Endodermal cell (in vitro differentiated cells): Measurements from ENCODE around the gene IFI30. TPM values are rescaled to one million over a fixed set of nuclear protein-coding genes. Genes with fewer than 3 reads are reported as not detected.

Source experiments
- DNase-seq: peaks from one replicate; pipeline ENCODE4 v3.0.0-alpha.2; 2017
- H3K27ac ChIP-seq: 2 replicates; pipeline ENCODE4 v1.5.1; 2013; ENCODE audit warnings: mild to moderate bottlenecking, low read depth, low read length, moderate library complexity
- H3K27me3 ChIP-seq: 2 replicates; pipeline ENCODE4 v1.6.1; 2013; ENCODE audit warnings: mild to moderate bottlenecking, low read length, moderate library complexity; ENCODE audit not compliant: insufficient read depth, control insufficient read depth, poor library complexity, severe bottlenecking
- H3K36me3 ChIP-seq: 2 replicates; pipeline ENCODE4 v1.7.0; 2013; ENCODE audit warnings: mild to moderate bottlenecking, low read length, moderate library complexity; ENCODE audit not compliant: control insufficient read depth, insufficient read depth
- H3K4me1 ChIP-seq: one replicate; pipeline ENCODE4 v1.7.0; 2013; ENCODE audit warnings: low read length; ENCODE audit not compliant: control insufficient read depth, insufficient read depth
- H3K4me3 ChIP-seq: 2 replicates; pipeline ENCODE4 v1.5.1; 2013; ENCODE audit warnings: mild to moderate bottlenecking, low read length, moderate library complexity
- H3K9ac ChIP-seq: 2 replicates; pipeline ENCODE4 v1.6.1; 2013; ENCODE audit warnings: mild to moderate bottlenecking, low read length, moderate library complexity; ENCODE audit not compliant: poor library complexity, severe bottlenecking; ENCODE audit errors: extremely low read depth
- H3K9me3 ChIP-seq: 2 replicates; pipeline ENCODE4 v1.6.1; 2013; ENCODE audit warnings: mild to moderate bottlenecking, low read length, moderate library complexity; ENCODE audit not compliant: control insufficient read depth
- H3K27ac Mint-ChIP-seq: 2 replicates; pipeline ENCODE4 v1.8.0; 2020; ENCODE audit warnings: mixed read lengths
- H3K27me3 Mint-ChIP-seq: 2 replicates; pipeline ENCODE4 v1.8.0; 2021; ENCODE audit warnings: mild to moderate bottlenecking, mixed read lengths; ENCODE audit not compliant: insufficient read depth
- H3K36me3 Mint-ChIP-seq: 2 replicates; pipeline ENCODE4 v1.8.0; 2020; ENCODE audit warnings: low read depth, mixed read lengths
- H3K4me1 Mint-ChIP-seq: 2 replicates; pipeline ENCODE4 v1.8.0; 2020; ENCODE audit warnings: mixed read lengths
- H3K4me3 Mint-ChIP-seq: 2 replicates; pipeline ENCODE4 v1.8.0; 2020; ENCODE audit warnings: mild to moderate bottlenecking, moderate library complexity, mixed read lengths
- H3K9me3 Mint-ChIP-seq: 2 replicates; pipeline ENCODE4 v1.8.0; 2020; ENCODE audit warnings: mild to moderate bottlenecking, mixed read lengths
- WGBS, 2 experiments: methylation state at CpG; one replicate each; pipeline versions ENCODE4 v1.1.5 to v1.1.7; 2013; ENCODE audit warnings: missing lambda C conversion rate in 2 of 2, mixed read lengths in 1 of 2; ENCODE audit not compliant: insufficient coverage in 1 of 2, insufficient read length in 1 of 2; 5-methylcytosine and 5-hydroxymethylcytosine counted together
- total RNA-seq, 2 donors: library from RNA; stranded (reverse); fragmentation: NEBNext Ultra II Directional in 1 of 2; extraction: Animal tissue kit (Norgen Biotek cat#: 25700) in 1 of 2; gene quantifications; 2 replicates in 1 of 2; 3 replicates in 1 of 2; pipeline ENCODE4 v1.2.1, GENCODE V29; 2021
- TF ChIP-seq, protein P1 (sequence below): fragments of 200-600 bp; sonication (generic); conservative IDR thresholded peaks from 2 replicates; pipeline ENCODE4 v1.5.0; 2021; ENCODE audit warnings: antibody characterized with exemption, mild to moderate bottlenecking

IFI30 gene
- total RNA-seq, 2 donors from 2014 or later = 10.6 to 11.0 TPM

DNA sequence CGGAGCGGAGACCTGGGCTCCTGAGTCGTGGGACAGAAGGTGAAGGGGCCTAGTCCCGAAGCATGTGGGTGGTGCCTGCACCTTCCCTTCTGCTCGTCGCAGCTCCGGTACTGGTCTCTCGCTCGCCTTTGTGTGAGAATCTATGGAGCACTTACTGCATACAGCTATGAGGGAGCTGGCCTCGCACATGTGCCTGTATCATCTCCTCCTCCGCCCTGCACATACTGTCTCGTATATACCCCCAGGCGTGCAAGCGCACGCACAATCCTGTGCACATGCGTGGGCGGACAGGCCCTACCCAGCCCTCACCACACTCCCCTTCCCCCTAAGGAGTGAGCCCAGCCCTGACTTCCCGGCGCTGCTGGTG lies 12.0 kb upstream of the IFI30 start:
- Histone ChIP-seq H3K9ac (no peak overlapping the region), H3K4me3 (no peak overlapping the region), H3K36me3 (peaks cover 31% of the 10 kb centered on the region), H3K27me3 (no peaks in the 10 kb centered on the region), H3K9me3 (no peaks in the 10 kb centered on the region), H3K27ac (no peak overlapping the region), H3K4me1 (no peaks in the 10 kb centered on the region)
- no peaks in the 10 kb centered on the region for H3K9me3 Mint-ChIP-seq
- H3K4me1 Mint-ChIP-seq = no peaks in the 10 kb centered on the region
- H3K27ac Mint-ChIP-seq = no peak overlapping the region
- peaks cover 30% of the 10 kb centered on the region for H3K36me3 Mint-ChIP-seq
- TF ChIP-seq, protein P1, sequence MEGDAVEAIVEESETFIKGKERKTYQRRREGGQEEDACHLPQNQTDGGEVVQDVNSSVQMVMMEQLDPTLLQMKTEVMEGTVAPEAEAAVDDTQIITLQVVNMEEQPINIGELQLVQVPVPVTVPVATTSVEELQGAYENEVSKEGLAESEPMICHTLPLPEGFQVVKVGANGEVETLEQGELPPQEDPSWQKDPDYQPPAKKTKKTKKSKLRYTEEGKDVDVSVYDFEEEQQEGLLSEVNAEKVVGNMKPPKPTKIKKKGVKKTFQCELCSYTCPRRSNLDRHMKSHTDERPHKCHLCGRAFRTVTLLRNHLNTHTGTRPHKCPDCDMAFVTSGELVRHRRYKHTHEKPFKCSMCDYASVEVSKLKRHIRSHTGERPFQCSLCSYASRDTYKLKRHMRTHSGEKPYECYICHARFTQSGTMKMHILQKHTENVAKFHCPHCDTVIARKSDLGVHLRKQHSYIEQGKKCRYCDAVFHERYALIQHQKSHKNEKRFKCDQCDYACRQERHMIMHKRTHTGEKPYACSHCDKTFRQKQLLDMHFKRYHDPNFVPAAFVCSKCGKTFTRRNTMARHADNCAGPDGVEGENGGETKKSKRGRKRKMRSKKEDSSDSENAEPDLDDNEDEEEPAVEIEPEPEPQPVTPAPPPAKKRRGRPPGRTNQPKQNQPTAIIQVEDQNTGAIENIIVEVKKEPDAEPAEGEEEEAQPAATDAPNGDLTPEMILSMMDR = no peak
- WGBS, 2 experiments = 81 to 82% methylated on average over 13 to 19 of the region's 19 CpGs
- no peaks in the 10 kb centered on the region for H3K27me3 Mint-ChIP-seq
- H3K4me3 Mint-ChIP-seq = no peak overlapping the region
- DNase-seq = no peak

DNA sequence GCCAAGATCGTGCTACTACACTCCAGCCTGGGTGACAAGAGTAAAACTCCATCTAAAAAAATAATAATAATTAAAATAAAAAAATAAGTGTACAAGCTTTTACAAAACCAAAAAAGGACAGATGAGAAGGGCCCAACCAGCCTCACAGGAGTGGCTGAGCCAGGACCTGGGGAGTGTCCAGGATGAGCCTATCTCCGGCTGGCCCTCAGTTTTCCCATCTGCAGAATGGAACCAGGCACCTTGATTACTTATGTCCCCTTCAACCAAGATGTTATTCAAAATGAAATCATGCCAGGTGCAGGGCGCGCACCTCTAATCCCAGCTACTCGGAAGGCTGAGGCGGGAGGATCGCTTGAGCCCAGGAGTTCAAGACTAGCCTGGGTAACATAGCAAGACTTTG lies 9.5 kb upstream of the IFI30 start:
- WGBS, 2 experiments = 94 to 96% methylated on average over 4 to 7 of the region's 7 CpGs
- Mint-ChIP-seq H3K4me1 (no peaks in the 10 kb centered on the region), H3K9me3 (no peaks in the 10 kb centered on the region), H3K27me3 (no peaks in the 10 kb centered on the region), H3K36me3 (peaks cover 44% of the 10 kb centered on the region), H3K4me3 (no peak overlapping the region), H3K27ac (no peak overlapping the region)
- no peak for DNase-seq
- H3K9ac ChIP-seq = no peak overlapping the region
- H3K27me3 ChIP-seq = no peaks in the 10 kb centered on the region
- no peak overlapping the region for H3K4me3 ChIP-seq
- H3K36me3 ChIP-seq = peaks cover 44% of the 10 kb centered on the region
- no peaks in the 10 kb centered on the region for H3K9me3 ChIP-seq
- TF ChIP-seq, protein P1 = no peak
- no peak overlapping the region for H3K27ac ChIP-seq
- no peaks in the 10 kb centered on the region for H3K4me1 ChIP-seq

GRCh38 chr19:18165794-18166544 lies 7.6 kb upstream of the IFI30 start:
- no peaks in the 10 kb centered on the region for H3K27me3 Mint-ChIP-seq
- TF ChIP-seq, protein P1 = no peak
- DNase-seq = no peak
- WGBS, 2 experiments = 94 to 96% methylated on average over 11 to 15 of the region's 15 CpGs
- H3K27ac ChIP-seq = no peak overlapping the region
- no peak overlapping the region for H3K4me3 Mint-ChIP-seq
- H3K4me3 ChIP-seq = no peak overlapping the region
- no peaks in the 10 kb centered on the region for H3K9me3 ChIP-seq
- H3K27ac Mint-ChIP-seq = no peak overlapping the region
- H3K4me1 ChIP-seq = no peaks in the 10 kb centered on the region
- H3K4me1 Mint-ChIP-seq = no peaks in the 10 kb centered on the region
- H3K27me3 ChIP-seq = no peaks in the 10 kb centered on the region
- H3K36me3 ChIP-seq = peaks cover 48% of the 10 kb centered on the region
- no peak overlapping the region for H3K9ac ChIP-seq
- peaks cover 55% of the 10 kb centered on the region for H3K36me3 Mint-ChIP-seq
- no peaks in the 10 kb centered on the region for H3K9me3 Mint-ChIP-seq
